Activated naive CD8-positive, alpha-beta T cell (primary cell): Measurements from ENCODE around the gene SLC25A14.
A peak's percentile ranks its signal among the peaks of the same experiment; 100 is the strongest.
"Not testable (repeated sequence)": the region's sequence is repeated elsewhere in the genome, so short reads cannot be mapped to it uniquely, and the experiment has no call there.

ENCODE experiments used
- H3K27ac Mint-ChIP-seq: one replicate; pipeline ENCODE4 v1.8.0; 2021; ENCODE audit warnings: mixed read lengths
- H3K27me3 Mint-ChIP-seq: one replicate; pipeline ENCODE4 v1.8.0; 2021; ENCODE audit warnings: mixed read lengths
- H3K36me3 Mint-ChIP-seq: one replicate; pipeline ENCODE4 v1.8.0; 2021; ENCODE audit warnings: mixed read lengths
- H3K4me1 Mint-ChIP-seq: one replicate; pipeline ENCODE4 v1.8.0; 2021; ENCODE audit warnings: low read depth, mixed read lengths
- H3K4me3 Mint-ChIP-seq: one replicate; pipeline ENCODE4 v1.8.0; 2021; ENCODE audit warnings: mild to moderate bottlenecking, mixed read lengths
- H3K9me3 Mint-ChIP-seq: one replicate; pipeline ENCODE4 v1.8.0; 2021; ENCODE audit warnings: low read depth, mixed read lengths

Gene SLC25A14

GRCh38 chrX:130338869-130339268 lies 850 bp upstream of the SLC25A14 start:
- not testable (repeated sequence) for H3K36me3 Mint-ChIP-seq, H3K27ac Mint-ChIP-seq, H3K9me3 Mint-ChIP-seq, H3K27me3 Mint-ChIP-seq
- H3K4me3 Mint-ChIP-seq = peak overlapping the region; percentile 95
- peaks cover 21% of the 10 kb centered on the region for H3K4me1 Mint-ChIP-seq

GRCh38 chrX:130340271-130340670 lies 552 bp downstream of the SLC25A14 start:
- no peaks in the 10 kb centered on the region for H3K9me3 Mint-ChIP-seq

GRCh38 chrX:130343411-130343810 lies 3.7 kb downstream of the SLC25A14 start:
- Mint-ChIP-seq H3K4me3 (no peak overlapping the region), H3K36me3 (no peaks in the 10 kb centered on the region), H3K4me1 (peaks cover 21% of the 10 kb centered on the region), H3K9me3 (no peaks in the 10 kb centered on the region), H3K27me3 (no peaks in the 10 kb centered on the region), H3K27ac (no peak overlapping the region)

More at GRCh38 chrX:130340271-130340670, 552 bp downstream of the SLC25A14 start:
- peaks cover 21% of the 10 kb centered on the region for H3K4me1 Mint-ChIP-seq
- peak overlapping the region; percentile 50 for H3K27ac Mint-ChIP-seq
- no peaks in the 10 kb centered on the region for H3K27me3 Mint-ChIP-seq
- H3K4me3 Mint-ChIP-seq = peak overlapping the region; percentile 95
- H3K36me3 Mint-ChIP-seq = no peaks in the 10 kb centered on the region

- Mint-ChIP-seq H3K36me3 (peaks cover 6% of the 10 kb centered on the region), H3K27ac (no peak overlapping the region), H3K4me3 (no peak overlapping the region), H3K4me1 (peaks cover under 1% of the 10 kb centered on the region), H3K27me3 (no peaks in the 10 kb centered on the region), H3K9me3 (no peaks in the 10 kb centered on the region)
These were observed 7.6 kb downstream of the SLC25A14 start for GRCh38 chrX:130347321-130347720.

GRCh38 chrX:130351567-130351966 lies 11.8 kb downstream of the SLC25A14 start:
- H3K4me1 Mint-ChIP-seq = no peaks in the 10 kb centered on the region

GRCh38 chrX:130352050-130352449 lies 12.3 kb downstream of the SLC25A14 start:
- not testable (repeated sequence) for H3K36me3 Mint-ChIP-seq, H3K4me1 Mint-ChIP-seq, H3K4me3 Mint-ChIP-seq, H3K27me3 Mint-ChIP-seq, H3K27ac Mint-ChIP-seq, H3K9me3 Mint-ChIP-seq

More at GRCh38 chrX:130351567-130351966, 11.8 kb downstream of the SLC25A14 start:
- Mint-ChIP-seq H3K36me3 (peaks cover 8% of the 10 kb centered on the region), H3K4me3 (no peak overlapping the region), H3K27me3 (no peaks in the 10 kb centered on the region), H3K9me3 (no peaks in the 10 kb centered on the region), H3K27ac (no peak overlapping the region)

GRCh38 chrX:130376077-130376476 lies 36.4 kb downstream of the SLC25A14 start:
- H3K27me3 Mint-ChIP-seq = no peaks in the 10 kb centered on the region
- H3K4me3 Mint-ChIP-seq = no peak overlapping the region
- H3K9me3 Mint-ChIP-seq = no peaks in the 10 kb centered on the region
- H3K27ac Mint-ChIP-seq = no peak overlapping the region
- H3K36me3 Mint-ChIP-seq = peaks cover 2% of the 10 kb centered on the region
- H3K4me1 Mint-ChIP-seq = no peaks in the 10 kb centered on the region

GRCh38 chrX:130378024-130378669 lies 38.4 kb downstream of the SLC25A14 start:
- H3K27me3 Mint-ChIP-seq = no peaks in the 10 kb centered on the region
- no peaks in the 10 kb centered on the region for H3K9me3 Mint-ChIP-seq
- no peaks in the 10 kb centered on the region for H3K4me1 Mint-ChIP-seq
- H3K4me3 Mint-ChIP-seq = no peak overlapping the region
- H3K27ac Mint-ChIP-seq = no peak overlapping the region
- H3K36me3 Mint-ChIP-seq = no peaks in the 10 kb centered on the region

- Mint-ChIP-seq H3K4me3 (no peak within 1 kb of the TSS), H3K27me3 (no peaks in the 10 kb centered on the region), H3K9me3 (no peaks in the 10 kb centered on the region), H3K4me1 (no peaks in the 10 kb centered on the region), H3K36me3 (no peaks in the 10 kb centered on the region), H3K27ac (no peak within 1 kb of the TSS)
These were observed 45.8 kb downstream of the SLC25A14 start, which contains the start of gene GPR119 for GRCh38 chrX:130385520-130385919. Gene GPR119, minus strand, starts transcription at chrX:130385674. Its CDS starts 227 bp downstream, at chrX:130385447.

GRCh38 chrX:130386408-130386808 lies 46.7 kb downstream of the SLC25A14 start:
- no peaks in the 10 kb centered on the region for H3K4me1 Mint-ChIP-seq
- no peak overlapping the region for H3K4me3 Mint-ChIP-seq
- H3K9me3 Mint-ChIP-seq = no peaks in the 10 kb centered on the region
- H3K27ac Mint-ChIP-seq = no peak overlapping the region
- H3K27me3 Mint-ChIP-seq = no peaks in the 10 kb centered on the region
- no peaks in the 10 kb centered on the region for H3K36me3 Mint-ChIP-seq

GRCh38 chrX:130393451-130394074 lies 53.8 kb downstream of the SLC25A14 start:
- no peaks in the 10 kb centered on the region for H3K36me3 Mint-ChIP-seq
- no peaks in the 10 kb centered on the region for H3K9me3 Mint-ChIP-seq
- peaks cover 4% of the 10 kb centered on the region for H3K27me3 Mint-ChIP-seq
- no peak overlapping the region for H3K4me3 Mint-ChIP-seq
- H3K27ac Mint-ChIP-seq = no peak overlapping the region
- no peaks in the 10 kb centered on the region for H3K4me1 Mint-ChIP-seq

- Mint-ChIP-seq H3K27me3 (peaks cover 4% of the 10 kb centered on the region), H3K4me3 (no peak overlapping the region), H3K36me3 (no peaks in the 10 kb centered on the region), H3K4me1 (no peaks in the 10 kb centered on the region), H3K9me3 (no peaks in the 10 kb centered on the region), H3K27ac (no peak overlapping the region)
These were observed 55.6 kb downstream of the SLC25A14 start for GRCh38 chrX:130395341-130395740.

GRCh38 chrX:130401415-130402207 lies 61.9 kb downstream of the SLC25A14 start, which contains the start of gene RBMX2:
Gene RBMX2, plus strand, starts transcription at chrX:130401987. Its CDS starts 46 bp downstream, at chrX:130402033.
- Mint-ChIP-seq H3K27me3 (peaks cover under 1% of the 10 kb centered on the region), H3K4me1 (peaks cover 27% of the 10 kb centered on the region), H3K36me3 (no peaks in the 10 kb centered on the region), H3K9me3 (no peaks in the 10 kb centered on the region), H3K27ac (peak within 1 kb of the TSS; percentile 95), H3K4me3 (peak within 1 kb of the TSS; percentile 97)

GRCh38 chrX:130402208-130402684 lies 62.5 kb downstream of the SLC25A14 start:
- H3K9me3 Mint-ChIP-seq = no peaks in the 10 kb centered on the region
- H3K27me3 Mint-ChIP-seq = no peaks in the 10 kb centered on the region
- peak overlapping the region; percentile 91 for H3K27ac Mint-ChIP-seq
- peaks cover 27% of the 10 kb centered on the region for H3K4me1 Mint-ChIP-seq
- no peaks in the 10 kb centered on the region for H3K36me3 Mint-ChIP-seq
- peak overlapping the region; percentile 97 for H3K4me3 Mint-ChIP-seq

GRCh38 chrX:130413415-130413814 lies 73.7 kb downstream of the SLC25A14 start:
- no peaks in the 10 kb centered on the region for H3K27me3 Mint-ChIP-seq
- no peaks in the 10 kb centered on the region for H3K36me3 Mint-ChIP-seq
- H3K9me3 Mint-ChIP-seq = no peaks in the 10 kb centered on the region
- H3K4me3 Mint-ChIP-seq = no peak overlapping the region
- no peak overlapping the region for H3K27ac Mint-ChIP-seq
- no peaks in the 10 kb centered on the region for H3K4me1 Mint-ChIP-seq
